GM18951 (cell line): ENCODE measurements around the gene STXBP1.

Source experiments
- POLR2A ChIP-seq: IDR thresholded peaks from 4 replicates; pipeline ENCODE4 v1.6.1; 2011; ENCODE audit warnings: mild to moderate bottlenecking; ENCODE audit not compliant: insufficient read length, insufficient read depth; ENCODE audit errors: extremely low read depth
- in situ Hi-C: fragments of 300-500 bp; cut with MboI; formaldehyde crosslinking; loops from one replicate; pipeline ENCODE4 v1.12.0; 2022; ENCODE audit warnings: low sequenced_read_pairs, mixed read lengths, inconsistent platforms; ENCODE audit not compliant: unreplicated experiment

Gene STXBP1

GRCh38 chr9:127585161-127585819 is 26.8 kb upstream of the STXBP1 start:
- in situ Hi-C loops: loop anchor here (10.0 kb wide), 1 partner anchor 70 kb away; no protein-coding TSS in a partner anchor
- no peak for TF ChIP-seq POLR2A

- no peak for TF ChIP-seq POLR2A
- in situ Hi-C loops: loop anchor here (10.0 kb wide), 1 partner anchor 71 kb away; no protein-coding TSS in a partner anchor
Observed at GRCh38 chr9:127586096-127586495, 26.0 kb upstream of the STXBP1 start.

GRCh38 chr9:127586537-127586936 is 25.5 kb upstream of the STXBP1 start:
- in situ Hi-C loops: loop anchor here (10.0 kb wide), 1 partner anchor 72 kb away; no protein-coding TSS in a partner anchor
- TF ChIP-seq POLR2A: no peak

GRCh38 chr9:127587966-127588365 is 24.1 kb upstream of the STXBP1 start:
- in situ Hi-C loops: loop anchor here (10.0 kb wide), 1 partner anchor 73 kb away; no protein-coding TSS in a partner anchor
- TF ChIP-seq POLR2A: no peak

- in situ Hi-C loops: loop anchor here (10.0 kb wide), 1 partner anchor 74 kb away; no protein-coding TSS in a partner anchor
- TF ChIP-seq POLR2A: no peak
Observed at GRCh38 chr9:127588740-127589506, 23.2 kb upstream of the STXBP1 start.

GRCh38 chr9:127589955-127590370 is 22.1 kb upstream of the STXBP1 start:
- no peak for TF ChIP-seq POLR2A
- in situ Hi-C loops: loop anchor here (10.0 kb wide), 1 partner anchor 75 kb away; no protein-coding TSS in a partner anchor

- in situ Hi-C loops: no loop called here
- TF ChIP-seq POLR2A: no peak
Observed at GRCh38 chr9:127595611-127596010, 16.5 kb upstream of the STXBP1 start.

- TF ChIP-seq POLR2A: no peak
- in situ Hi-C loops: no loop called here
Observed at GRCh38 chr9:127598839-127599549, 13.1 kb upstream of the STXBP1 start.

GRCh38 chr9:127599550-127599891 is 12.6 kb upstream of the STXBP1 start:
- in situ Hi-C loops: no loop called here
- TF ChIP-seq POLR2A: no peak

- TF ChIP-seq POLR2A: no peak
- in situ Hi-C loops: no loop called here
Observed at GRCh38 chr9:127603226-127603625, 8.9 kb upstream of the STXBP1 start.

GRCh38 chr9:127606043-127606442 is 6.0 kb upstream of the STXBP1 start:
- in situ Hi-C loops: no loop called here
- TF ChIP-seq POLR2A: no peak

- in situ Hi-C loops: no loop called here
- TF ChIP-seq POLR2A: no peak
Observed at GRCh38 chr9:127608104-127608966, 3.7 kb upstream of the STXBP1 start.

- TF ChIP-seq POLR2A: no peak
- in situ Hi-C loops: no loop called here
Observed at GRCh38 chr9:127611603-127611898, 526 bp upstream of the STXBP1 start.
